B cell (primary cell): ENCODE measurements around the gene KCNQ1OT1.

Experiments used
- CTCF ChIP-seq: fragments of 200-600 bp; IDR thresholded peaks from one replicate; pipeline ENCODE4 v1.8.0; 2022; ENCODE audit warnings: antibody characterized with exemption, mild to moderate bottlenecking
- EZH2 ChIP-seq: IDR thresholded peaks from 2 replicates; pipeline ENCODE4 v1.6.1; 2012; ENCODE audit warnings: borderline replicate concordance, low read depth, mild to moderate bottlenecking, moderate library complexity, low read length; ENCODE audit not compliant: insufficient read depth, poor library complexity, severe bottlenecking

- no peak for TF ChIP-seq CTCF
- no peak for TF ChIP-seq EZH2
These were observed 13.2 kb downstream of the KCNQ1OT1 start for GRCh38 chr11:2686360-2687222.
